GM13977 (cell line): Measurements from ENCODE around the gene OR6F1.
A peak's percentile ranks its signal among the peaks of the same experiment; 100 is the strongest.

Experiments
- DNase-seq: peaks from one replicate; pipeline ENCODE4 v3.0.0; 2012; ENCODE audit warnings: low spot score
- CTCF ChIP-seq: IDR thresholded peaks from 2 replicates; pipeline ENCODE4 v1.5.1; 2012; ENCODE audit warnings: mild to moderate bottlenecking, control low read depth; ENCODE audit not compliant: insufficient read depth; ENCODE audit errors: extremely low read depth, missing control alignments
- in situ Hi-C: fragments of 300-500 bp; cut with MboI; formaldehyde crosslinking; loops from one replicate; pipeline ENCODE4 v1.12.0; 2022; ENCODE audit warnings: low sequenced_read_pairs, low pct_unique_long_range_greater_than_20kb, mixed read lengths, inconsistent platforms; ENCODE audit not compliant: unreplicated experiment

OR6F1 gene

GRCh38 chr1:247681288-247681897 is 35.1 kb downstream of the OR6F1 start:
- in situ Hi-C loops, result no loop called here
- DNase-seq, result peak; percentile 34
- peak; percentile 85 for TF ChIP-seq CTCF

- DNase-seq, result no peak
- in situ Hi-C loops, result no loop called here
- no peak for TF ChIP-seq CTCF
Observed at GRCh38 chr1:247680171-247680570, 36.3 kb downstream of the OR6F1 start.

- no peak for TF ChIP-seq CTCF
- DNase-seq, result no peak
- in situ Hi-C loops, result no loop called here
Observed at GRCh38 chr1:247679639-247680038, 36.8 kb downstream of the OR6F1 start, which contains the start of gene OR13G1. Gene OR13G1, minus strand, starts transcription at chr1:247679739. Its CDS starts 6,698 bp downstream, at chr1:247673041.

GRCh38 chr1:247669225-247669624 is 47.2 kb downstream of the OR6F1 start:
- in situ Hi-C loops, result no loop called here
- no peak for TF ChIP-seq CTCF
- no peak for DNase-seq
